Measurements from ENCODE around the gene ARHGEF10L. TPM values are rescaled to one million over a fixed set of nuclear protein-coding genes. Genes with fewer than 3 reads are reported as not detected.

The ARHGEF10L gene
- total RNA-seq, 3 donors from 2014 or later (not counting 1 experiment from before 2014, with no cell fraction given), result 0.70 to 1.7 (median 0.94) TPM

DNA sequence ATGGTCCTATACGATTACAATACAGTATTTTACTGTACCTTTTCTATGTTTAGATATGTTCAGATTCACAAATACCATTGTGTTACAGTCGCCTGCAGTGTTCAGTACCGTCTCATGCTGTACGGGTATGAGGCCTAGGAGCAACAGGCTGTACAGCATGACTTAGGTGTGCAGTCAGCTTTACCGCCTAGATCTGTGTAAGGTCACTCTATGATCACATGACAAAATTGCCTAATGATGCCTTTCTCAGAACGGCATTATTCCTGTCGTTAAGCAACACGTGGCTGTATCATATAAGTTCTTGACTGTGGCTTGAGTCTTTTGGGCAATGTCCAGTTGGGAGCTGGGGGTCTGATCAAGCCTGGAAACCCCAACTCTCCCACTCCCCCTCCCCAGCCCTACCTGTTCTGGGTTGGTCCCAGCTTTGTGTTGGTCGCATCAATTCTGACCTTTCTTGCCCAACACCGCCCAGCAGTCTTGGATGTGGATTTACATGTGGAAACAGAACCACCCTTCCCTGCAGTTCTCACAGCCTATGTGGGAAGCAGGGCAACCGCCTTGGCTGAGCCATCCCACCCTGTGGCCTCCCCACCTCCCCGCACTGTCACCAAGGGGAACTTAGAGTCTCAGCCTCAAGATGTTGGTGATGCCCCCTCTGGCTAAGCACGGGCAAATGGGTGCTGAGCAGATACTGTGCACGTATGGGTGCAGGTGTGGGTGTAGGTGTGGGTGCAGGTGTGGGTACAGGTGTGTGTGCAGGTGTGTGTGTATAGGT lies 135.4 kb downstream of the ARHGEF10L start:
- no peaks in the 10 kb centered on the region for H3K36me3 ChIP-seq (ENCODE audit: control insufficient read depth, insufficient read depth, low read length)
- no peak overlapping the region for H3K27ac Mint-ChIP-seq
- H3K9me3 ChIP-seq (ENCODE audit: control insufficient read depth, insufficient read depth, low read length), result no peaks in the 10 kb centered on the region
- WGBS (ENCODE audit: insufficient coverage), result 94% methylated on average over 14 of the region's 14 CpGs
- H3K9me3 Mint-ChIP-seq, result no peaks in the 10 kb centered on the region
- DNase-seq (no peak), ATAC-seq (no peak)
- H3K36me3 Mint-ChIP-seq, result no peaks in the 10 kb centered on the region
- no peak overlapping the region for H3K4me3 Mint-ChIP-seq
- H3K4me1 ChIP-seq (ENCODE audit: control insufficient read depth, insufficient read depth, low read length), result no peaks in the 10 kb centered on the region
- no peak overlapping the region for H3K4me3 ChIP-seq (ENCODE audit: low read length)
- H3K27me3 ChIP-seq (ENCODE audit: control insufficient read depth, insufficient read depth, low read length), result no peaks in the 10 kb centered on the region
- peaks cover 9 to 14% of the 10 kb centered on the region in 2 donors for H3K4me1 Mint-ChIP-seq
- no peak for TF ChIP-seq CTCF (IDR thresholded peaks at IDR 0.05)
- no peak overlapping the region for H3K27ac ChIP-seq (ENCODE audit: low read length)
- no peaks in the 10 kb centered on the region for H3K27me3 Mint-ChIP-seq (ENCODE audit: low read depth in 2 of 2)
- intact Hi-C loops (cut with micrococcal nuclease), result no loop called here

DNA sequence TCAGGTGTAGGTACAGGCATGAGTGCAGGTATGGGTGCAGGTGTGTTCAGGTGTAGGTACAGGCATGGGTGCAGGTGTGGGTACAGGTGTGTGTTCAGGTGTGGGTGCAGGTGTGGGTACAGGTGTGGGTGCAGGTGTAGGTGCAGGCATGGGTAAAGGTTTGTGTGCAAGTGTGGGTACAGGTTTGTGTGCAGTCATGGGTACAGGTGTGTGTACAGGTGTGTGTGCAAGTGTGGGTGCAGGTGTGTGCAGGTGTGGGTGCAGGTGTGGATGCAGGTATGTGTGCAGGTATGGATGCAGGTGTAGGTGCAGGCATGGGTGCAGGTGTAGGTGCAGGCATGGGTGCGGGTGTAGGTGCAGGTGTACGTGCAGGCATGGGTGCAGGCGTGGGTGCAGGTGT lies 136.2 kb downstream of the ARHGEF10L start:
- Mint-ChIP-seq H3K36me3 (no peaks in the 10 kb centered on the region), H3K4me1 (peaks cover 9 to 14% of the 10 kb centered on the region in 2 donors), H3K27ac (no peak overlapping the region), H3K4me3 (no peak overlapping the region), H3K9me3 (no peaks in the 10 kb centered on the region), H3K27me3 (ENCODE audit: low read depth in 2 of 2) (no peaks in the 10 kb centered on the region)
- ATAC-seq, result no peak
- Histone ChIP-seq H3K27ac (ENCODE audit: low read length) (no peak overlapping the region), H3K27me3 (ENCODE audit: control insufficient read depth, insufficient read depth, low read length) (no peaks in the 10 kb centered on the region), H3K4me1 (ENCODE audit: control insufficient read depth, insufficient read depth, low read length) (no peaks in the 10 kb centered on the region), H3K36me3 (ENCODE audit: control insufficient read depth, insufficient read depth, low read length) (no peaks in the 10 kb centered on the region), H3K9me3 (ENCODE audit: control insufficient read depth, insufficient read depth, low read length) (no peaks in the 10 kb centered on the region), H3K4me3 (ENCODE audit: low read length) (no peak overlapping the region)
- 98% methylated on average over 3 of the region's 3 CpGs for WGBS (ENCODE audit: insufficient coverage)
- intact Hi-C loops (cut with micrococcal nuclease), result no loop called here
- TF ChIP-seq CTCF (IDR thresholded peaks at IDR 0.05), result no peak
- no peak for DNase-seq

GRCh38 chr1:17676387-17677060 lies 137.0 kb downstream of the ARHGEF10L start:
- Histone ChIP-seq H3K4me3 (ENCODE audit: low read length) (no peak overlapping the region), H3K27ac (ENCODE audit: low read length) (no peak overlapping the region), H3K4me1 (ENCODE audit: control insufficient read depth, insufficient read depth, low read length) (no peaks in the 10 kb centered on the region), H3K36me3 (ENCODE audit: control insufficient read depth, insufficient read depth, low read length) (no peaks in the 10 kb centered on the region), H3K27me3 (ENCODE audit: control insufficient read depth, insufficient read depth, low read length) (no peaks in the 10 kb centered on the region), H3K9me3 (ENCODE audit: control insufficient read depth, insufficient read depth, low read length) (no peaks in the 10 kb centered on the region)
- WGBS (ENCODE audit: insufficient coverage), result 84% methylated on average over 11 of the region's 11 CpGs
- intact Hi-C loops (cut with micrococcal nuclease), result no loop called here
- DNase-seq, result no peak
- Mint-ChIP-seq H3K36me3 (no peaks in the 10 kb centered on the region), H3K4me1 (peaks cover 9 to 14% of the 10 kb centered on the region in 2 donors), H3K27me3 (ENCODE audit: low read depth in 2 of 2) (no peaks in the 10 kb centered on the region), H3K27ac (no peak overlapping the region), H3K9me3 (no peaks in the 10 kb centered on the region), H3K4me3 (no peak overlapping the region)
- TF ChIP-seq CTCF (IDR thresholded peaks at IDR 0.05), result no peak
- no peak for ATAC-seq
